GM18498 (cell line): ENCODE measurements around the gene RAD51B.

Experiments
- ATAC-seq: cut with Tn5 transposase; IDR thresholded peaks from one replicate; pipeline ENCODE4 v1.9.1; 2021; ENCODE audit warnings: mild to moderate bottlenecking, moderate library complexity; ENCODE audit not compliant: unreplicated experiment

RAD51B gene

DNA sequence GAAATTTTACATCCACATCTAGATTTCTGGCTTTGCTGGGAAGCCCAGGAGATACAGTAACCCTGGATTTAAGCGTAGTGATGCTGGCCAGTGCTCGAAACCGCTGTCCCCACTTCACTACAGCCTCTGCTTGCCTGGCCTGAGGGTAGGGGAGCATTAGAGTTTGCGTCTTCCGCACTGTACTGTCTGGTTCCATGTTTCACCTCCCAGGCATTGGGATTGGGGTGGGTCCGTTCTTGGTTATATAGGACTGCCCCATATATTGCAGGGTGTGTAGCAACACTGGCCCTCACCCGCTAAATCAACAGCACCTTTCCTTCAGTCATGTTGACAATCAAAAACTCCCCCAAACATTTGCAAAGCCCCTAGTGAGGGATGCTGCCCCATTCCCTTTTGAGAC lies 732.5 kb downstream of the RAD51B start:
- ATAC-seq = no peak

DNA sequence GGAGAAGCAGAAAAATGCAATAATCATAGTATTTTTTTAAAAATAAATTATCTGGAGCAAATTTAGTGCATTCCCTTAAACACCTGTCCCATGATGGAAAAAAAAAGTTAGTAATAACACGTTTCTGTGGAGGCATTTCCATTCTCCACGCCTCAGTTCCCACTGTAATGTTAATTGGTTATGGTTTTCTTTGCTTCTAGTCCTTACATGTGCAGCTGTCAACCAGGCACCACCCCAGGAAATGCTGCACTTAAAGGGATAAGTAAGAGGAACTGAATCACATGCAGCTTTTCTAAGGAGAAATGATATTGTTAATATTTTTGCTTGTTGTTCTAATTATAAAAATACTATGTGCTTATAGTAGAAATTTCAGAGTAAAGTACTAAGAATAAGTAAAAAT lies 733.0 kb downstream of the RAD51B start:
- no peak for ATAC-seq

DNA sequence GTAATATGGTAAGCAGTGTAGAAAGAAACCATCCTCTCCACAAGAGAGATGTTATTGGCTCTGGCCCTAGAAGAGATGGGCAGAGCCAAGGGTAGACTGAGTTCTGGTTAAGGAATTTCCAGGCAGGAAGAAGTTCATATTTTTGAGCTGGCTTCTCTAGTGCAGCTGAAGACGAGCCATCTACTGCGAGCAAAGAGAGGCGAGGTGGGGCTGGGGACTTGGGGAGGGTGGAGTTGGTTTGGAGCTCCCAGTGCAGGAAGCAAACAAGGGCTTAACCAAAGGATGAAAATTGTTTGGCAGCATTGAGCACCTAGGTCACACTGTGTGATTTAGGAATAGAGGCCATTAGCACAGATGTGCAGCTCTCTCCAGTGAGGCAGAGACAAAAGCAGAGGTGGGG lies 733.7 kb downstream of the RAD51B start:
- no peak for ATAC-seq

DNA sequence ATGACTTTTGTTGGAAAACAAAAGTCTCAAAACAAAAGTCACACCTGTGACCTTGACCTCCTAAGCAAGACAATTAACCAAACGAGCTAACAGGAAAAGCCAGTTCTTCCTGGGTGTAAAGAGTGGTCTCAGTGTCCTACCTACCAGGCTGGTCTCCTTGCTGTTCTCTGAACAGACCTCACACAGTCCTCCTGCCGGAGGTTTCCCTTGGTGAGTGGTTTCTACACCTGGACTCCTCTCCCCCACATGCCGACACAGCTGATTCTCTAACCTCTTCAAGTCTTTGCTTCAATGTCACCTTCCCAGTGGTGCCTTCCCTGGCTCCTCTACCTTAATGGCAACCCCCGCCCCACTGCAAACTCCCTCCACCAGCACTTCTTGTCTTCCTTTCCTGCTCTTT lies 734.7 kb downstream of the RAD51B start:
- no peak for ATAC-seq

DNA sequence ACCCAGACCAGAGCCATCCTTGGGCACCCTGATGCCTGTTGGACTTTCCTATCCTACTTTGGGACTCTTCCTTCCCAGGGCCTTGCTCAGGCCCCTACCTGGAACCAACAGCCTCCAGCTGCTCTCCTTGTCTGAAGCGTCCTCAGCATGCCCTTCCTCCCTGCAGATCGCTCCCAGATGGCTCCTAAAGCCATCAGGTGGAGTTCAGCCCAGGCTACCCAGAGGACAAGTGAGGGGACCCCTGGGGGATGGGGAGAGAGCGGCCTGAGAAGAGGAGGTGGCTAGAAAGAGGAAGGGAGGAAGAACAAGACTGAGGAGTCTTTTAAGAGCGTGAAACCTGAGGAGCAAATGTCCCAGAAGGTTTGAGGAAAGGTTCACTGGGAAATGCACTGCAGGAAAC lies 736.7 kb downstream of the RAD51B start:
- ATAC-seq = no peak

DNA sequence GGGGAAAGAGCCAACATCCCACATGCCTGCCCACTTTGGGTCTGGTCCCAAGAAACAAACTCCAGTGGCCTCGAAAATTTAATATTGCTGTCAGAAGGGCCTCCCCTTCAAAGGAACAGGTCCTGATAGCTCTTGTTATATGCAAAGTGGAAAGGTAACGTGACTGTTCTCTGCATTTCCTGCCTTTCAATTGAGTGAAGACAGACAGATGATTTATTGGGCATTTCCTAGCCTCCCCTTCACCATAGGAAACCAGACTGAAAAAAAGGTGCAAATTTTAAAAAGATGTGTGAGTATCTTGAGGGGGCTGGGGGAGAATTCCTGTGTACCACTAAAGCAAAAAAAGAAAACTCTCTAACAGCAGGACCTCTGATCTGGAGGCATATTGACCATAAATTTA lies 738.1 kb downstream of the RAD51B start:
- ATAC-seq = no peak

DNA sequence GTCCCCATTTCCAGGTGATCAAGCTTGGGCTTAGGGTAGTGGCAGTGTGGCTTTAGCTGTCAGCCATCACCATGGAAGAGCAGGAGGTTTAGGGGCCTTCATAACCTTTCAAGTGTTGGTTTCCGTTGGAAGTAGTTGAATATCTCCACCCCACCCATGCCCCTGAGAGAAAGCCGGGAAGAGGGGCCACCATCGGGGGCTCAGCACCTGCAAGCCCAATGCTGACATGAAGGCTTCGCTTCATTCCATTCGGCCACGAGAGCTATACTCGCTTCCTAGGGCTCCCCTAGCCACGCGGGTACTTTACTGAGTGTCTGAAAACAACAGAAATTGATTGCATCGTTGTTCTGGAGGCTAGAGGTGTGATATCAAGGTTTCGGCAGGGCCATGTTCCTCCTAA lies 738.5 kb downstream of the RAD51B start:
- no peak for ATAC-seq

DNA sequence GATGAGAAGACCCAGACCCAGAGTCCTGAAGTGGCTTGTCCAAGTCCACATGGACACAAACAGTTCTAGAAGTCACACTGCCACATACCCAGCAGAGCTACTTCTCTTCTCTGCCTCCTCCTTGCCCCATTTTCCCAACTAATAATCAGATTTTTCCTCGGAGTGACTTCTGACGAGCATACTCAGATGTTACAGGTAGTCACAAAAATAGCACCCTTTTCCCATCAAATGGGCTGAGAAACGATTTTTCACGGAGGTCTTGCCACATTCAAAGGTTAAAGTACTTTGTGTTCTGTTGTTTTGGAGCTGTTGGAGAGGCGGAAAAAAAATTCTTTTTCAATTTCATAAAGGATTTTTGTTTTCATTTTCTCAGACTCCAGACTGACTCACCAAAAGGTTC lies 740.4 kb downstream of the RAD51B start:
- ATAC-seq = no peak

DNA sequence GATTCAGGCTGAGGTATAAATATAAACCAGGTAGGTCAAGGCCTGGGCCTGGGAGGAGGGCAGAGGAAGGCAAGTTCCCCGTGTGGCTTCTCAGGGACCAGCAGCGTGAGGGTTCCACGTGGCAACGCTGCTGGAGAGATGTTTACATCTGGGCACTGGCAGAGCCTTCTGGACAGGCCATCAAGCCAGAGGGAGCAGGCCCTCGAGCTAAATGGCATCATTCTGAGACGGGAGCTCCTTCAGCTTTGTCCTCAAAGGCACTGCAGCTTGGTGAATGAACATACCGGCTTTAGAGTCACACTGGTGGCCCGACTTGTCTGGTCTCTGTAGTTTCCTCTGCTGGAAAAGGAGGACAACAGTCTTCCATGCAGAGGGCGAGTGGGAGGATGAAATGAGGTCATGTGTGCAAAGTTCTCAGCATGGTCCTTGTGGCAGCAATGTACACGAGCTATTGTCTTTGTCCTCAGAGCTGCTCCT lies 742.0 kb downstream of the RAD51B start:
- ATAC-seq = no peak

DNA sequence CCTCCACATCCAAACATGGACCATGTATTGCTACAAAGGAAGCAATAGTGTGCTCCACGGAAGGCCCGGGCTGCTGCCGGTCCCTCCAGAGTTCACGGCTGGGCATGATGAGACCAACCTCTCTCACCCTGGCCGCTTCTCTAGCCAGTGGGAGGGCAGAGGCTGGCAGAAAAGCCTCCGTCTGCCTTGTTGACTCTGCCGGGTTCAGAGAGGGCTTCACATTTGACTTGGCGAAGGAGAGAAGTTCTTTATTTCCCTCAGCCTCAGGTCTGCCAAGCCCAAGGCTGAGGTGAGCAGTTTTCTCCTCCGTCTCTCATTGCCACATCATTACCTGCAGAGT lies 743.3 kb downstream of the RAD51B start:
- no peak for ATAC-seq

DNA sequence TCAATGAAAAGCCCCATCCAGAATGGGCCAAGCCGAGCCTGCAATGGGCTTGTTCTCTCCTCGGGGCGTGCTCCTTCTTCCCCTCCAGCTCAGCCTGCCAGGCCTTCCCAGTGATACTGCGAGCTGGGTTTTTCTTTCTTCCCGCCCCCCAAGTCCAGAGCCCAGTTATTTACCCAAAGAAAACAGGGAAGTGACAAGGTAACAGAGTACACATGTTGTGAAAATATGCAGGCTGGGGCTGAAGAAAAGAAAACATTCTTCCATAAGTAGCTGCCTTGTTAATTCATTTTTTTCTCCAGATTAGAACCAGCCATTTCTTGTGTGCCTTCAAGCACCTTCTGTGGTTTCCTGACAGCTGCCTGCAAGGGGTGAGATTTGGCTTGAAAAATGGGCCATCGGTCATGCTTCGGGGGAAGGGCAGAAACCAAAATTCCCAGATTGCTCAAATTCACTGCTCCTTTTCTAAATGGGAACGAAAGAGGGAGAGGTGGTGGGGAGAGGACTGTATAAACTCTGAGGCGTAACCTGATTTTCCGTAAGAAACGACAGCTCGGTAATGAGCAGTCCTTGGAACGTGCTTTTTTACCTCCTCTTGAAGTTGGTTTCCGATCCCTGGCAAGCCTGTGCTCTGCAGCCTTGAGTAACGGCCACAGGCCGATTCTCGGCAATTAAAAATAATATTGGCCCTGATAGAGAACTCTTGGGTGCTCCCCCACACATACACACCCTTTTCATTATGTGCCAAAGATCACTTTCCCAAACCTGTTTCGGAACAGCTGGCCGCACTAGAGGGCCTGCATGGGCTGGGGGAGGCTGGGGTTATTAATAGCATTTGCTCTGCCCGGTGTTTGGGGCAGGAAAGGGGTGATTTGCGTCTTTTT lies 743.9 kb downstream of the RAD51B start:
- no peak for ATAC-seq

DNA sequence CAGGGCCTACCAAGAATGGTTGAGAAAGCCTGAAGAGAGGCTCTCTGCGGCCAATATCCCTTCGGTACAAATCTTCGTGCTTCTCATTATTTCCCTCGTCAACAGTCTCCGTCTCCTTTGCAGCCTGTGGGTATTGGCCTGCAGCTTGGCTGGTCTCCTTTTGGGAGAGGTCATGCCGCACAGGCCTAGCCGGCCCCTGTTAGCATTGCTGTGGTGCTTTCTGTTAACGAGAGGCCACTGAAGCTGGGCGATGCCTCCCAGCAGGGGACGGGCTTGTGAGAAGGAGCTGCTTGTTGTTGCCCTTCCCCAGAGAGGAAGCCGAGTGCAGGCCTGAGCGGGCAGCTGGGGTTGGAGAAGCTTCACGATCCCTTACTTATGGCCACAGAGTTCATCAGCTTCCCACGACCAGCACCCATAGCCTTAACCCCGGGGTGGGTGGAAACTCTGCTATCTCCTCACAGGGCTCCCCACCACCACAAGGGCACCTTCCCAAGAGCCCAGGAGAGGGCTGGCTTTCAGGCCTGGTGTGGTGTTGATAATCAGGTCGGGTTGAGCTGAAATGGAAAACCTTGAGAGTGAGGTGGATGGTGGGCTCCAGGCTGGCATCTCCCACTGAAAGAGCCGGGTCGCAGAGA lies 744.7 kb downstream of the RAD51B start:
- no peak for ATAC-seq

DNA sequence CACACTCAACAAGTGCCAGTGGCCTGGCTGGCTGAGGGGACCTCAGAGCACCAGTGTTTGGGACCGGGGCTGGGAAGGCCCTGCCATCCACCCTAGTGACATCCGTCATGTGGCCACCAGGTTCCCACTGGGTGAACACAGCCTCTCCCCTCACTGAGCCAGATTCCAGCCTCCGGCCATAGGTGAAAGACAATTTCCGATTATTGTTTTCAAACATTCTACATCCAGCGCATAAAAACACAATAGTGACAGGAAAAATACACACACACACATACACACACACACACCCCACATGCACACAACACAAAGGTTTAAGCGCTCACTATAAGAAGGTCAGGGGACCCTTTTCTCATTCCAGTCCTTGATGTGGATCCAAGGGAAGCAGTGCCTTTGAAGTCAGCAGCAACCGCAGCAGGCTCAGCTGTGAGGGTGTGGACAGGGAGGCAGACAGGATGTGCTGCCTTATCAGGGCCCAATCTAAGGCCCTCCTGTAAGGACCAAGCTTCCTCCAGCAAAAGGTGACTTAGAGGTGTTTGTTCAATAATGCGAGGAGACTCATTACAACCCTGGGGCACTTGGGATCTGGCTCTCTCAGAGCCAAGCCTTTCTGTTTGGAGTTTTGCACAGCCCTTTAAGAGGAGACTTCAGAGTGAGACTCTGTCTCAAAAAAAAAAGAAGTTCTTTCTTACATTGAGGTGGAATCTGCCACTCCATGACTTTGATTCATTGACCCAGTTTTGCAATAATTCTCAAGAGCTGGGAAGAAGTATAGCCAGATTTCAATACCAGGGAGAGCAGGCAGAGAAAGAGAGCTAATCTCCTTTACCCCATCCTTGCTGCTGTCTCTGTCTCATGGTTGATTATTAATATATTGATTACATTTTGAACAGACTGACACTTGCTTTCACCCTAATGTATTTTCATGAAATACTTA lies 745.5 kb downstream of the RAD51B start:
- no peak for ATAC-seq

DNA sequence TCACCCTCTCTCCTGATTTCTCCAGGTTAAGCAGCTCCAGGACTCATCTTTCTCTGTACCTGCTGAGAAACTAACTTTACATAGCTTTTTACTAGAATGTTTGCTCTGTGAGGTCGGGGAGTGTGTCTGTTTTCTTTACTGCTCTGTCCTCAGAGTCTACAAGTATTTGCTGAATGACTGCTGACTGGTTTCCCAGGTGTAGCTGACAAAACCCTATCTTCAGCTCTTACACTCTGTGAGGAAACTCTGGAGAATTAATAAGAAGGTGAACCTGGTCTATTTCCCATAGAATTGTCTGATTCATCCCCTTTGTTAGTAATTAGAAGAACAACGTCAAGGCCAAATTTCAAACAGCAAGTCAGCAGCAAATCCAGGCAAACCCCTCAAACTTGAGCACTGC lies 746.5 kb downstream of the RAD51B start:
- no peak for ATAC-seq

DNA sequence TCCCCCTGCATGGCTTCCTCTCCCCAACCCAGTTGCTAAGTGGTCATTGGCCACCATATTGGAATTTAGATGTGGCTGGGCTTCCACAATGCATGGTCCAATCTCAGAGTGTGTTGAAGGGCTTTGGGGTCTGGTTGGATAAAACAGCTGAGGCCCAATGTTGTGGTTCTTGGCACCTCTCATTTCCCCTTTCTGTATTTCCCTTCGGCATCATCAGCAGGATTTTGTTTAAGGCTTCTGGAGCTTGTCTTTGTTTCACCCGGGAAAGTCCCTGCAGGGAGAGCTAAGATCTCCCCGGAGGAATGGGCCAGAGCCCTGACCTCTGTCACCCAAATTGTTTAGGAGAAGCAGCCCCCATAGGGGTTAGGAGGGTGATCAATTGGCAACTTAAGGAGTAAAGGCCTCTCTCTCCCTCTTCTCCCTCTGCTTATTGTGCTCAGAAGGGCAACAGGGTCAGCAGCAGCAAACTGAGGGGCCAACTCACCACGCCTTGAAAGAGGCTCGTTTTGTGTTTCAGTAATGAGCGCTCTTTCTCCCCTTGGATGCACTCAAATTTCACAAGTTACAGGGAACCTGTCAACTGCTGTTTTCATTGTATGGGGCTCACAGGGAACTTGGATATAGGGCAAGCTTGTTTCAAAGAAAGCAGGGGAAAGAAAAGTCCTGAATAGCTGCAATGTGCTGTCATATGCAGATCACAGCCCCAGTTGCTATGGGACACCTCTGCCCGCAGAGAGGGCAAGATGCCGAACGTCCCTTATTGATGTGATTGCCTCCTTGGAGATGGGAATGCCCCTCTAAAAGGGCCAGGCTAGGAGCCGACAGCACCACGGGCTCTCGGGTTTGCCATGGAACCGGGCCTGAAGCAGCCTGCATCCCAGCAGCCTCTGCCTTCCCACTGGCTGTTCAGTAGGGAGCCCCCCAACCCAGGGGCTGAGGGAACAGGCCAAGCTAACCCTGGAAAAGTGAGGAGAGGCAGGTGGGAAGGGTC lies 749.6 kb downstream of the RAD51B start:
- no peak for ATAC-seq

DNA sequence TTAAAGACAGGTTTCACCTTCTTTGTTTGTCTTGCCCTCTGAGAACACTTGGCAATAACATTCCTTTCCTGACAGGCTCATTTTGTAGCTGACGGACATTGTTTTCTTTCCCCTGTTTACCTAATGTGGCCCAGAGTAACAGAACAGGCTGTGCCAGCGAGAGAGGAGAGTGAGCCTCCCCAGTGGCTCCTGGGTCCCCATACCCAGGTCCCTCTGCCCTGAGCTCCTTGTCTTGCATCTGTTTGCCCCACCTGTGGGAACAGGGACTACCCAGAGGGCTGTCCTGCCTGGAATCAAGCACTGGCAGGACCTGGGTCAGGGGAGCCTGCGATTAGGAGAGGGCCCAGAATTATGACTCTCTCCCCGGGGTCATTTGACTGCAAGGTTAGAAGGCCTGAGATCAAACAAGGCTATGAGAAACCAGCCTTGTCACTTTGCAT lies 750.4 kb downstream of the RAD51B start:
- ATAC-seq = no peak

DNA sequence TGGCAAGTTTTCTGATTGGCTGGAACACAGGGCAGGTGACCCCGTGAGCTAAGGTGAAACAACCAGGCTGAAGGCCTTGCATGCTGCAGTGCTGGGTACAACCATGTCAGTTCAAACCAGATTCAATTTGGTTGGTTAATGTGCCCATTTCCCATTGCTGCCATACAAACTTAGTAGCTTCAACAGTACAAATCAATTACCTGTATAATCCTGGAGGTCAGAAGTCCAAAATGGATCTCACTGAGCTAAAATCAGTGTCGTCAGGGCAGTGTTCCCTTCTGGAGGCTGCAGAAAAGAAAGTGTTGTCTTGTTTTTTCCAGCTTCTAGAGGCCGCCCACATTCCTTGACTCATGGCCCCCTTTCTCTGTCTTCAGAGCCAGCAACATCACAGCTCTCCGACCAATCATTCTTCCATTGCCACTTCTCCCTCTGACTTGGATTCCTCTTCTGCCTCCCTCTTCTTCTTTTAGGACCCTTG lies 751.6 kb downstream of the RAD51B start:
- ATAC-seq = no peak

DNA sequence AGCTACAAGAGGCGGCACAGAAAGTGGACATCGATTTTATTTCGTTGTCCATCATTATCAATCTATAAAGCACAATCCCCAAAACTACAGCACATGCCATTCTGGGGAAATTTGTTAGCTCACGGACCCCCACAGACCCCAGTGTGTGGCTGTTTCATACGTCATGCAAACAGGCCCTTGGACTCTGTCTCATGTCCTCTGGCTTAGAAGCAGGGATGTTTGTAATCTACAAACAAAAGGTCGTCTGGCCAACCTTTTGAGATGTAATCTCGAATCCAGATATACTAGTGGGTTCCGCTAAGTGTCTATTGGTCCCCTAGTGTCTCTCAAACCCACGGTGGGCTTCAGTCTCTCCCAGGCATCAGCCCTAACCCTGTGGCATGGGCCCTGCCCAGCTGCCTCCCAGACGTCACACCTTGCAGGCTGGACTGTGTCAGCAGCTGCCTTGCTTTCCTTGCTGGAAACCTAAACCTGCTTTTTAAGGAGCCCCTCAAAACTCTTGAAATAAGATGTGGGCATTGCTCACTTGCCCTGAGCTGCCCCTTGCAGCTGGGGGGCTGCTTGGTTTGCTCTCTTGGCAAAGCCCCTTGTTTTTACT lies 752.4 kb downstream of the RAD51B start:
- no peak for ATAC-seq

DNA sequence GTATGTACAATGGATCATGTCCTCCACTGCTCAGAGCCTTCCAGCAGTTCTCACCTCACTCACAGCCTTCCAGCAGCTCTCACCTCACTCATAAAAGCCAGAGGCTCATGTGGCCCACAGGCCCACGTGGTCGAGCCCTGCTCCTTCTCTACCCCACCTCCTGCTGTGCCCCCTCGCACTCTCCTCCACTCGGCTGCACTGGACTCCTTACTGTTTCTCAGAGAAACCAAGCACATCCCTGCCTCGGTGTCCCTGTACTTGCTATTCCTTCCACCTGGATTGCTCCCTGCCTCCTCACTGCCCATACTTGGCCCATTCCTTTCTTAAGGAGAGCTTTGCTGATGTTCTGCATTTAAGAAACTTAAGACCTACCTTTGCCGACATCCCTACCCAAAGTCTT lies 753.5 kb downstream of the RAD51B start:
- no peak for ATAC-seq

DNA sequence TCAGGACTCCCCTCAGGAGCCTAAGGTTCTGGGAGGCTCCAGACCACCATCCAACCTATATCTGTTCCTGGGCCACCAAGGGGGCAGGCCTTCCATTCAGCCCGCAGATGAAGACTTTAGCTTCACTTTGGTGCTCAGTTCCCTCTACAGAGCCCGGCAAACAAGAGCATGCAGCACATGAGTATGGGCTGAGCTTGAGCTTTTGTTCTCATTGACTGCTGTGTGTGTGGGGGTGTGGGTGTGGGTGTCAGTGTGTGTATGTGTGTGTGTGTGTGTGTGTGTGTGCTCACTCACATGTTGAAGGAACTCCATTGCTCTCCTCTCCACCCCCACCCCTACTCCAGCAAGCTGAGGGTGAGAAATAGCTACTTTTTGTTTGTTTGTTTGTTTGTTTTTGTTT lies 754.1 kb downstream of the RAD51B start:
- ATAC-seq = no peak
